HepG2 (cell line): ENCODE data around the gene EIF1. TPM values are rescaled to one million over a fixed set of nuclear protein-coding genes. Genes with fewer than 3 reads are reported as not detected.

Experiments
- ARNTL ChIP-seq: sonication (generic); formaldehyde crosslinking; IDR thresholded peaks from 2 replicates; pipeline ENCODE4 v1.4.0; 2020; ENCODE audit warnings: mild to moderate bottlenecking, missing genetic modification reagents
- E2F1 ChIP-seq: sonication (generic); formaldehyde crosslinking; IDR thresholded peaks from 2 replicates; pipeline ENCODE4 v1.5.0; 2020; ENCODE audit warnings: missing genetic modification reagents
- FOXA3 ChIP-seq: IDR thresholded peaks from 2 replicates; pipeline ENCODE4 v1.6.1; 2016; ENCODE audit warnings: missing genetic modification reagents, missing compliant biosample characterization
- GTF2F1 ChIP-seq: fragments of 150-350 bp; IDR thresholded peaks from 2 replicates; pipeline ENCODE4 v1.6.1; 2014; ENCODE audit warnings: low read length
- IKZF1 ChIP-seq: fragments of 450-650 bp; IDR thresholded peaks from 2 replicates; pipeline ENCODE4 v1.7.1; 2016
- KLF13 ChIP-seq: sonication (generic); formaldehyde crosslinking; IDR thresholded peaks from 2 replicates; pipeline ENCODE4 v1.4.0; 2020; ENCODE audit warnings: mild to moderate bottlenecking, missing genetic modification reagents
- MAF1 ChIP-seq: sonication (generic); formaldehyde crosslinking; IDR thresholded peaks from 2 replicates; pipeline ENCODE4 v1.5.0; 2020; ENCODE audit warnings: missing genetic modification reagents, borderline replicate concordance
- POLR2AphosphoS2 ChIP-seq: IDR thresholded peaks from 2 replicates; pipeline ENCODE4 v1.6.1; 2011; ENCODE audit warnings: low read depth, low read length, improper control_type of control experiment
- PRDM4 ChIP-seq: sonication (generic); formaldehyde crosslinking; IDR thresholded peaks from 2 replicates; pipeline ENCODE4 v1.9.0; 2021; ENCODE audit warnings: missing genetic modification reagents, borderline replicate concordance
- SPEN ChIP-seq: sonication (generic); formaldehyde crosslinking; IDR thresholded peaks from 2 replicates; pipeline ENCODE4 v1.5.1; 2020; ENCODE audit warnings: low read depth, mild to moderate bottlenecking, missing genetic modification reagents
- SRF ChIP-seq: IDR thresholded peaks from 2 replicates; pipeline ENCODE4 v1.6.1; 2011; ENCODE audit warnings: mild to moderate bottlenecking, low read depth, low read length, moderate library complexity
- ZNF44 ChIP-seq: sonication (generic); formaldehyde crosslinking; IDR thresholded peaks from 2 replicates; pipeline ENCODE4 v1.5.1; 2020; ENCODE audit warnings: mild to moderate bottlenecking, missing genetic modification reagents
- ZNF878 ChIP-seq: sonication (generic); formaldehyde crosslinking; IDR thresholded peaks from 2 replicates; pipeline ENCODE4 v1.8.1; 2023; ENCODE audit warnings: mild to moderate bottlenecking, missing genetic modification reagents, moderate library complexity
- ZZZ3 ChIP-seq: sonication (generic); formaldehyde crosslinking; IDR thresholded peaks from 2 replicates; pipeline ENCODE4 v1.4.0; 2020; ENCODE audit warnings: missing genetic modification reagents, mild to moderate bottlenecking, borderline replicate concordance
- polyA plus RNA-seq, 8 experiments: library from polyadenylated mRNA; depleted of rRNA in 3 of 8; stranded (reverse) in 7 of 8; unstranded in 1 of 8; fragments of >200 nt; fragmentation: Illumina TruSeq in 4 of 8; extraction: Trizol in 4 of 8; gene quantifications; 2 replicates each; pipeline versions ENCODE4 v1.2.1 to v1.2.3, GENCODE V29; 2011 to 2016; ENCODE audit warnings: low read depth in 4 of 8, missing spikeins in 1 of 8, mixed read lengths in 1 of 8; ENCODE audit not compliant: insufficient read depth in 1 of 8
- total RNA-seq, 5 experiments: library from RNA; depleted of rRNA; stranded (reverse); fragments of >200 nt; fragmentation: Illumina TruSeq; extraction: Trizol; gene quantifications; 2 replicates each; pipeline ENCODE4 v1.2.3, GENCODE V29; 2016; ENCODE audit warnings: low read depth in 1 of 5
- TF ChIP-seq, protein P1 (sequence below), 2 experiments: sonication (generic) in 1 of 2; formaldehyde crosslinking in 1 of 2; IDR thresholded peaks; 2 replicates each; pipeline versions ENCODE4 v1.5.1 to v1.6.1; 2011 to 2020; ENCODE audit warnings: borderline replicate concordance in 1 of 2, low read depth in 1 of 2, low read length in 1 of 2, mild to moderate bottlenecking in 1 of 2, missing genetic modification reagents in 1 of 2, moderate library complexity in 1 of 2
- TF ChIP-seq, protein P2 (sequence below): sonication (generic); formaldehyde crosslinking; IDR thresholded peaks from 2 replicates; pipeline ENCODE4 v1.9.0; 2022; ENCODE audit warnings: low read depth, missing genetic modification reagents
- TF ChIP-seq, protein P3 (sequence below): sonication (generic); formaldehyde crosslinking; IDR thresholded peaks from 2 replicates; pipeline ENCODE4 v1.8.0; 2022; ENCODE audit warnings: mild to moderate bottlenecking, missing genetic modification reagents
- TF ChIP-seq, protein P4 (sequence below): sonication (generic); formaldehyde crosslinking; IDR thresholded peaks from 2 replicates; pipeline ENCODE4 v1.8.1; 2023; ENCODE audit warnings: mild to moderate bottlenecking, inconsistent platforms, moderate library complexity, missing genetic modification reagents, borderline replicate concordance

Gene EIF1
- total and polyA plus RNA-seq, 2 of the 13 experiments (the other 11 are each of a cell fraction or from before 2014, with no cell fraction given) = 147 to 517 TPM

DNA sequence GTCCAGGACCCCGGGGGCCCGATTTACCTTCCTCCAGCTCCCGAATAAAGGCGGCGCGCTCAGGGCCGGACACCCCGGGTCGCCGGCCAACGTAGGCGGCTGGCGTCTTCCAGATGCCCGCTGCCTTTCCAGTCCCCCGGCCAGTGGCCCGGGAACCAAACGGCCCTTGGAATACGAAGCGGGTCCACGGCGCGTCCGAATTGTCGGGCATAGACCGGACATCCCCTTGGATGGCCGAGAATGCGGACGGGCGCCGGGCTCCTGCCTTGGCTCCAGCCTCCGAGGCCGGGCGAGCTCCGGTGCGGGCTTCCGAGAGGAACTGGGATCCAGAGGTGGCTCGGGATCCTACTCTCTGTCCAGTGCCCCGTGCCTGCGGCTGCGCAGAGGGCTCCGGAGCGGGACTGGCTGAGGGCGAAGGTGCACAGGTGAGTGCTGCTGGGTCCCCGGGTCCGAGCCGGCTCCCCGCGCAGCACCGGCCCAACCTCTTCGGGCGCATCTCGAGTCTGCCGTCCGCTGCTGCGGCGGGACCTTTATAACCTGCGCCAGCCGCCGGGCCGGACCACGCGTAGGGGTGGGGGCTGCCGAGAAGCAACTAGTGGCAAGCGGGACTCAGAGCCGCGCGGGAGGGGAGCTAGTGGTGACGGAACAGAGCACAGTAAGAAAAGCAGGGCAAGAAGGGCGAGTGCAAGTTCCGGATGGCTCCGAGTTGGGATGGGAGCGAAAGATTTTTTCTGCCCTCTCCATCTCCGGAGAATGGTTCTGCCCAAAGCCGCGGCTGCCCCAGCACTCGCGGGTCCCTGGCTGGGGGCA lies 45.7 kb downstream of the EIF1 start, which contains the start of gene HAP1 (continued):
- TF ChIP-seq, protein P1, sequence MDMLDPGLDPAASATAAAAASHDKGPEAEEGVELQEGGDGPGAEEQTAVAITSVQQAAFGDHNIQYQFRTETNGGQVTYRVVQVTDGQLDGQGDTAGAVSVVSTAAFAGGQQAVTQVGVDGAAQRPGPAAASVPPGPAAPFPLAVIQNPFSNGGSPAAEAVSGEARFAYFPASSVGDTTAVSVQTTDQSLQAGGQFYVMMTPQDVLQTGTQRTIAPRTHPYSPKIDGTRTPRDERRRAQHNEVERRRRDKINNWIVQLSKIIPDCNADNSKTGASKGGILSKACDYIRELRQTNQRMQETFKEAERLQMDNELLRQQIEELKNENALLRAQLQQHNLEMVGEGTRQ (IDR thresholded peaks at IDR 0.05; ENCODE audit: low read depth, low read length) = no peak
- TF ChIP-seq, protein P1 (CRISPR knock-in tag; IDR thresholded peaks at IDR 0.05; ENCODE audit: borderline replicate concordance) = no peak
- TF ChIP-seq ZNF878 = no peak
- TF ChIP-seq POLR2AphosphoS2 = no peak
- no peak for TF ChIP-seq MAF1
- TF ChIP-seq, protein P2, sequence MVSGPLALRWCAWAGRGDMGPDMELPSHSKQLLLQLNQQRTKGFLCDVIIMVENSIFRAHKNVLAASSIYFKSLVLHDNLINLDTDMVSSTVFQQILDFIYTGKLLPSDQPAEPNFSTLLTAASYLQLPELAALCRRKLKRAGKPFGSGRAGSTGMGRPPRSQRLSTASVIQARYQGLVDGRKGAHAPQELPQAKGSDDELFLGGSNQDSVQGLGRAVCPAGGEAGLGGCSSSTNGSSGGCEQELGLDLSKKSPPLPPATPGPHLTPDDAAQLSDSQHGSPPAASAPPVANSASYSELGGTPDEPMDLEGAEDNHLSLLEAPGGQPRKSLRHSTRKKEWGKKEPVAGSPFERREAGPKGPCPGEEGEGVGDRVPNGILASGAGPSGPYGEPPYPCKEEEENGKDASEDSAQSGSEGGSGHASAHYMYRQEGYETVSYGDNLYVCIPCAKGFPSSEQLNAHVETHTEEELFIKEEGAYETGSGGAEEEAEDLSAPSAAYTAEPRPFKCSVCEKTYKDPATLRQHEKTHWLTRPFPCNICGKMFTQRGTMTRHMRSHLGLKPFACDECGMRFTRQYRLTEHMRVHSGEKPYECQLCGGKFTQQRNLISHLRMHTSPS (CRISPR knock-in tag) = no peak
- no peak for TF ChIP-seq ARNTL (CRISPR knock-in tag)
- no peak for TF ChIP-seq GTF2F1
- no peak for TF ChIP-seq IKZF1
- TF ChIP-seq SPEN = peak; percentile 28; the same call in 1 of the 2 replicates
- no peak for TF ChIP-seq E2F1 (CRISPR knock-in tag)
- TF ChIP-seq, protein P3, sequence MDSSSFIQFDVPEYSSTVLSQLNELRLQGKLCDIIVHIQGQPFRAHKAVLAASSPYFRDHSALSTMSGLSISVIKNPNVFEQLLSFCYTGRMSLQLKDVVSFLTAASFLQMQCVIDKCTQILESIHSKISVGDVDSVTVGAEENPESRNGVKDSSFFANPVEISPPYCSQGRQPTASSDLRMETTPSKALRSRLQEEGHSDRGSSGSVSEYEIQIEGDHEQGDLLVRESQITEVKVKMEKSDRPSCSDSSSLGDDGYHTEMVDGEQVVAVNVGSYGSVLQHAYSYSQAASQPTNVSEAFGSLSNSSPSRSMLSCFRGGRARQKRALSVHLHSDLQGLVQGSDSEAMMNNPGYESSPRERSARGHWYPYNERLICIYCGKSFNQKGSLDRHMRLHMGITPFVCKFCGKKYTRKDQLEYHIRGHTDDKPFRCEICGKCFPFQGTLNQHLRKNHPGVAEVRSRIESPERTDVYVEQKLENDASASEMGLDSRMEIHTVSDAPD (CRISPR knock-in tag) = 0 out of 2 replicates have a peak, but pooled peaks have one; percentile 12
- no peak for TF ChIP-seq SRF
- TF ChIP-seq, protein P4, sequence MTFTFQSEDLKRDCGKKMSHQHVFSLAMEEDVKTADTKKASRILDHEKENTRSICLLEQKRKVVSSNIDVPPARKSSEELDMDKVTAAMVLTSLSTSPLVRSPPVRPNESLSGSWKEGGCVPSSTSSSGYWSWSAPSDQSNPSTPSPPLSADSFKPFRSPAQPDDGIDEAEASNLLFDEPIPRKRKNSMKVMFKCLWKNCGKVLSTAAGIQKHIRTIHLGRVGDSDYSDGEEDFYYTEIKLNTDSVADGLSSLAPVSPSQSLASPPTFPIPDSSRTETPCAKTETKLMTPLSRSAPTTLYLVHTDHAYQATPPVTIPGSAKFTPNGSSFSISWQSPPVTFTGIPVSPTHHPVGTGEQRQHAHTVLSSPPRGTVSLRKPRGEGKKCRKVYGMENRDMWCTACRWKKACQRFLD (CRISPR knock-in tag) = no peak
- TF ChIP-seq ZNF44 (CRISPR knock-in tag) = 0 out of 2 replicates have a peak, but pooled peaks have one; percentile 58
- TF ChIP-seq KLF13 (CRISPR knock-in tag) = peak; percentile 27; the same call in 1 of the 2 replicates
- no peak for TF ChIP-seq ZZZ3 (CRISPR knock-in tag)
- TF ChIP-seq PRDM4 = no peak
- no peak for TF ChIP-seq FOXA3 (CRISPR knock-in tag)
